T-helper 1 cell treated with Interleukin-12 subunit alpha and Interleukin-12 subunit beta and Interleukin-4 antibody, amounts not matched to agents 30 ng/mL and 1 ng/mL, for 36 hours (primary cell): ENCODE measurements around the gene B4GALT6. TPM values are rescaled to one million over a fixed set of nuclear protein-coding genes. Genes with fewer than 3 reads are reported as not detected.

Experiments
- intact Hi-C: fragments of 100-400 bp; cut with micrococcal nuclease; formaldehyde crosslinking; loops from one replicate; pipeline ENCODE4 v1.15.1; 2024
- total RNA-seq: library from RNA; stranded (reverse); gene quantifications from 2 replicates; pipeline ENCODE4 v1.2.3, GENCODE V29; 2022

B4GALT6 gene
- total RNA-seq, 1 donor from 2014 or later = 2.0 TPM

DNA sequence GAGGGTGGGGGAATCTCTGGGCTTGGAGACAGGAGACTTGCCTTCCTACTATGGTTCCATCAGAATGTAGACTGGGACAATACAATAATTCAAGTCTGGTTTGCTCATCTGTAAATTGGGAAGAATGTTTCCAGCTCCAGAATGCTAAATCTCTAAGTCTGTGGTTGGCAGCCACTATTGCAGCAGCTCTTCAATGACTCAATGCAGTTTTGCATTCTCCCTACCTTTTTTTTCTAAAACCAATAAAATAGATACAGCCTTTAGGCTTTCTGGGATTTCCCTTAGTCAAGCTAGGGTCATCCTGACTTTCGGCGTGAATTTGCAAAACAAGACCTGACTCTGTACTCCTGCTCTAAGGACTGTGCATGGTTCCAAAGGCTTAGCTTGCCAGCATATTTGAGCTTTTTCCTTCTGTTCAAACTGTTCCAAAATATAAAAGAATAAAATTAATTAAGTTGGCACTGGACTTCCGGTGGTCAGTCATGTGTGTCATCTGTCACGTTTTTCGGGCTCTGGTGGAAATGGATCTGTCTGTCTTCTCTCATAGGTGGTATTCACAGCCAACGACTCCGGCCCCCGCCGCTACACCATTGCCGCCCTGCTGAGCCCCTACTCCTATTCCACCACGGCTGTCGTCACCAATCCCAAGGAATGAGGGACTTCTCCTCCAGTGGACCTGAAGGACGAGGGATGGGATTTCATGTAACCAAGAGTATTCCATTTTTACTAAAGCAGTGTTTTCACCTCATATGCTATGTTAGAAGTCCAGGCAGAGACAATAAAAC lies 86.2 kb downstream of the B4GALT6 start:
- intact Hi-C loops = no loop called here

DNA sequence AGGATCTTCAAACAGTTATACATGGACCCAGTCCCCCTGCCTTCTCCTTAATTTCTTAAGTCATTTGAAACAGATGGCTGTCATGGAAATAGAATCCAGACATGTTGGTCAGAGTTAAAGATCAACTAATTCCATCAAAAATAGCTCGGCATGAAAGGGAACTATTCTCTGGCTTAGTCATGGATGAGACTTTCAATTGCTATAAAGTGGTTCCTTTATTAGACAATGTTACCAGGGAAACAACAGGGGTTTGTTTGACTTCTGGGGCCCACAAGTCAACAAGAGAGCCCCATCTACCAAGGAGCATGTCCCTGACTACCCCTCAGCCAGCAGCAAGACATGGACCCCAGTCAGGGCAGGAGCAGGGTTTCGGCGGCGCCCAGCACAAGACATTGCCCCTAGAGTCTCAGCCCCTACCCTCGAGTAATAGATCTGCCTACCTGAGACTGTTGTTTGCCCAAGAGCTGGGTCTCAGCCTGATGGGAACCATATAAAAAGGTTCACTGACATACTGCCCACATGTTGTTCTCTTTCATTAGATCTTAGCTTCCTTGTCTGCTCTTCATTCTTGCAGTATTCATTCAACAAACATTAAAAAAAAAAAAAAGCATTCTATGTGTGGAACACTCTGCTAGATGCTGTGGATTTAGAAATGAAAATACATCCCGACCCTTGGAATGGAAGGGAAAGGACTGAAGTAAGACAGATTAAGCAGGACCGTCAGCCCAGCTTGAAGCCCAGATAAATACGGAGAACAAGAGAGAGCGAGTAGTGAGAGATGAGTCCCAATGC lies 88.1 kb downstream of the B4GALT6 start:
- intact Hi-C loops = no loop called here

DNA sequence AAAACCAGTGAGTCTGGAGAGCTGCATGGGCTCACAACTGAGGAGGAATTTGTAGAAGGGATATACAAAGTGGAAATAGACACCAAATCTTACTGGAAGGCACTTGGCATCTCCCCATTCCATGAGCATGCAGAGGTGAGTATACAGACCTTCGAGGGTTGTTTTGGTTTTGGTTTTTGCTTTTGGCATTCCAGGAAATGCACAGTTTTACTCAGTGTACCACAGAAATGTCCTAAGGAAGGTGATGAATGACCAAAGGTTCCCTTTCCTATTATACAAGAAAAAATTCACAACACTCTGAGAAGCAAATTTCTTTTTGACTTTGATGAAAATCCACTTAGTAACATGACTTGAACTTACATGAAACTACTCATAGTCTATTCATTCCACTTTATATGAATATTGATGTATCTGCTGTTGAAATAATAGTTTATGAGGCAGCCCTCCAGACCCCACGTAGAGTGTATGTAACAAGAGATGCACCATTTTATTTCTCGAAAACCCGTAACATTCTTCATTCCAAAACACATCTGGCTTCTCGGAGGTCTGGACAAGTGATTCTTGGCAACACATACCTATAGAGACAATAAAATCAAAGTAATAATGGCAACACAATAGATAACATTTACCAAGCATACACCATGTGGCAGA lies 89.1 kb downstream of the B4GALT6 start:
- intact Hi-C loops = no loop called here

DNA sequence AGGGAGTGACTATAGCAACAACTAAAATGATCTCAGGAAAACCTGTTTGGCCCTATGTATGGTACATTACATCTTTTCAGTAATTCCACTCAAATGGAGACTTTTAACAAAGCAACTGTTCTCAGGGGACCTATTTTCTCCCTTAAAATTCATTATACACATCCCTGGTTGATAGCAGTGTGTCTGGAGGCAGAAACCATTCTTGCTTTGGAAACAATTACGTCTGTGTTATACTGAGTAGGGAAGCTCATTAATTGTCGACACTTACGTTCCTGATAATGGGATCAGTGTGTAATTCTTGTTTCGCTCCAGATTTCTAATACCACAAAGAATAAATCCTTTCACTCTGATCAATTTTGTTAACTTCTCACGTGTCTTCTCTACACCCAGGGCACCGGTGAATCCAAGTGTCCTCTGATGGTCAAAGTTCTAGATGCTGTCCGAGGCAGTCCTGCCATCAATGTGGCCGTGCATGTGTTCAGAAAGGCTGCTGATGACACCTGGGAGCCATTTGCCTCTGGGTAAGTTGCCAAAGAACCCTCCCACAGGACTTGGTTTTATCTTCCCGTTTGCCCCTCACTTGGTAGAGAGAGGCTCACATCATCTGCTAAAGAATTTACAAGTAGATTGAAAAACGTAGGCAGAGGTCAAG lies 91.7 kb downstream of the B4GALT6 start:
- intact Hi-C loops = no loop called here

DNA sequence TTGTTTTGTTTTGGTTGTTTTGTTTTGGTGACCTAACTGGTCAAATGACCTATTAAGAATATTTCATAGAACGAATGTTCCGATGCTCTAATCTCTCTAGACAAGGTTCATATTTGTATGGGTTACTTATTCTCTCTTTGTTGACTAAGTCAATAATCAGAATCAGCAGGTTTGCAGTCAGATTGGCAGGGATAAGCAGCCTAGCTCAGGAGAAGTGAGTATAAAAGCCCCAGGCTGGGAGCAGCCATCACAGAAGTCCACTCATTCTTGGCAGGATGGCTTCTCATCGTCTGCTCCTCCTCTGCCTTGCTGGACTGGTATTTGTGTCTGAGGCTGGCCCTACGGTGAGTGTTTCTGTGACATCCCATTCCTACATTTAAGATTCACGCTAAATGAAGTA lies 92.8 kb downstream of the B4GALT6 start, which contains the start of gene TTR:
Gene TTR, plus strand, starts transcription at position 250 of the 400 bp plus-strand sequence. Its CDS starts 26 bp downstream, at position 276.
- intact Hi-C loops = no loop called here

DNA sequence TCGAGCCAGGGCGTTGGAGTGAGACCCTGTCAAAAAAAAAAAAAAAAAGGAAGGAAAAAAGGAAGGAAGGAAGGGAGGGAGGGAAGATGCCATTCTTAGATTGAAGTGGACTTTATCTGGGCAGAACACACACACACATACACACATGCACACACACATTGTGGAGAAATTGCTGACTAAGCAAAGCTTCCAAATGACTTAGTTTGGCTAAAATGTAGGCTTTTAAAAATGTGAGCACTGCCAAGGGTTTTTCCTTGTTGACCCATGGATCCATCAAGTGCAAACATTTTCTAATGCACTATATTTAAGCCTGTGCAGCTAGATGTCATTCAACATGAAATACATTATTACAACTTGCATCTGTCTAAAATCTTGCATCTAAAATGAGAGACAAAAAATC lies 93.3 kb downstream of the B4GALT6 start:
- intact Hi-C loops = no loop called here

DNA sequence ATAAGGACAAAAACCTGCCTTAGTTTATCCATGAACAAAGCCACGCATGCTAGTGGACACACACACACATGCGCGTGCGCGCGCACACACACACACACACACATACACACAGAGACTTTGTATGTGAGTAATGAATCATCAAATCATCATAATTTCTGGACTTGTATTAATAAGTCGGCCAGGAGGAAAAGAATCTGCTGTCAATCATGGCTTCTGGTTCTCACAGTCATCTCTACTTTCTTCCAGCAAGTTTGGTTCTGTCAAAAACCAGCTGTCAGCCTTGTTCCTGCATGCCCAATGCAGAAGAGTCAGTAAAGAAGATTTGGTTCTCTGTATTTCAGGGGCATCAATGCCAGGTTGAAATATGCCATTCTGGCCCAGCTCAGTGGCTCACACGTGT lies 93.8 kb downstream of the B4GALT6 start:
- intact Hi-C loops = no loop called here

DNA sequence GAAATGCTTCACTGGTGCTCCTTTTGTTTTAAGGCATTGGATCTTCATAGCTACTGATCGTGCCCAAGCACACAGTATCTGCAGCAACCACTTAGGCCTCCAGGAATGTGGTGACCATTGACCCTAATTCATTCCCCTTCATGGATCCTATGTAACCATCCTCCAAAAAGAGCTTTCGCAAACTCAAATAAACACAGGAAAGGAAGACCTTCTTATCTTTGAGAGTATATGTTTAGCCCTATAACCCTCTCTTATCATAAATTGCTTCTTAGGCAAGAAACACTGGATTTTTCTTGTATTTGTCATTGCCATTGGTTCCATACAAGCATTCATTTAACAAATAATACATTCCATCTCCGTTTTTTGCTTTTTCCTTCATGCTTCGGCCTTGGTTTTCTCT lies 96.9 kb downstream of the B4GALT6 start:
- intact Hi-C loops = no loop called here

DNA sequence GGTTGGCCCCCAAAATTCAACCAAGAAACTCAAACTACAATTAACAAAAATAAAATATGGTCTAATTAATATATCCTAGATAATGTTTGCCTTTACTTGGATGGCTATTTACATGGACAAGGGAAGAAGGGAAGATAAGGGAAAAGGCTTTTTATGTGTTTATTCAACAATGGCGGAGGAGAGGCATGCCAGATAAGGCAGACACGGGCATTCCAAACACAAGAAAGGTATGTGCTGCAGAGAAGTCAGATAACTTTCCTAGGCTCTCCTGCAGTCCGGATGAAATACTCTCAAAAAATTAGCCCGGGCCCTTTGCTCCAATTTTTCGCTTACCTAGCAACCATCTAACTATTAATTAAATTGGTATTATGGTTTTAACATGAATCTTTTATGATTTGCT lies 97.8 kb downstream of the B4GALT6 start:
- intact Hi-C loops = no loop called here

DNA sequence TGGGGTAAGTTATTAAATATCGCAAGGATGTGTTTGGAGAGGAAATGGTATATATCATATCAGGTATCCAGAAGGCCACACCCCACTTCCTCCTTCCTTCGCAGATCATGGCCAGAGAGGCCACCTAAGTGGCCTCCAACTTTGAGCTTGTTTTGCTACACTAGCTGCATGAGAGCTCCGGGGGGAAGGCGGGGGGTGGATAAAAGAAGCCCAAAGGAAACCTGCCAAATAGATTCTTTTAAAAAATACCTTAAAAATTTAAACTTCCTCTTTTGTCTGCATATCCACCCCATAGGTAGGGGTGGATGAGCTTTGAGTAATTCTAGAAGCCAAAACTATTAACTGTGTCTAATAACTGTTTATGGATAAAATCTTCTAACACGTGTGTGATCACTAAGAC lies 98.4 kb downstream of the B4GALT6 start:
- intact Hi-C loops = no loop called here

DNA sequence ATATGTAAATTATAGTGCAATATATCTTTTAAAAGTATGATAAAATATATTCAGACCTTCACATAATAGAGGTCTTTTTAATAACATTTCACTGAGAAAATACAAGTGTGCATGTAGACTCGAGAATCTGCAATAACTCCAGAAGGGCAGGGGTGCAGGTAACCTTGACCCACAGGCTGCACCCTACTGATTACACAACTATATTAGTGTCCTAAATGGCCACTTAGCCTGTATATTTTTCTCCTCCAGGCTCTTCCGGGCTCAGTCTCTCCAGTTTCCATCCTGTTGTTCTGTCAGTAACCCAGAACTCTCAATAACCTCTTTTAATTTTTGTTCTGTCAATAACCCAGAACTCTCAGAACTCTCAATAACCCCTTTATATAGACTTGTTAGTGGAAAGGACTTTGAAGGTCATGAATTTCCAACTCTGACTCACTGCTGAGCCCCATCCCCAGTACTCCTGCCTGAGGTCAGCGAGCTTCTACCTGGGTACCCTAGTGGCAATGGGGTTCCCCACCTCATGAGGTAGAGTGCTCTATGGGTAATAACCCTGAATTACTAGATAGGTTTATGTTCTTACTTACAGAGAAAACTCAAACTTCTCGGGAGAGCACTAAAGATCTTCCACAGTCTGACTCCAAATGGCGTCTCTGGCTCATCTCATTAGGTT lies 101.1 kb downstream of the B4GALT6 start:
- intact Hi-C loops = no loop called here

DNA sequence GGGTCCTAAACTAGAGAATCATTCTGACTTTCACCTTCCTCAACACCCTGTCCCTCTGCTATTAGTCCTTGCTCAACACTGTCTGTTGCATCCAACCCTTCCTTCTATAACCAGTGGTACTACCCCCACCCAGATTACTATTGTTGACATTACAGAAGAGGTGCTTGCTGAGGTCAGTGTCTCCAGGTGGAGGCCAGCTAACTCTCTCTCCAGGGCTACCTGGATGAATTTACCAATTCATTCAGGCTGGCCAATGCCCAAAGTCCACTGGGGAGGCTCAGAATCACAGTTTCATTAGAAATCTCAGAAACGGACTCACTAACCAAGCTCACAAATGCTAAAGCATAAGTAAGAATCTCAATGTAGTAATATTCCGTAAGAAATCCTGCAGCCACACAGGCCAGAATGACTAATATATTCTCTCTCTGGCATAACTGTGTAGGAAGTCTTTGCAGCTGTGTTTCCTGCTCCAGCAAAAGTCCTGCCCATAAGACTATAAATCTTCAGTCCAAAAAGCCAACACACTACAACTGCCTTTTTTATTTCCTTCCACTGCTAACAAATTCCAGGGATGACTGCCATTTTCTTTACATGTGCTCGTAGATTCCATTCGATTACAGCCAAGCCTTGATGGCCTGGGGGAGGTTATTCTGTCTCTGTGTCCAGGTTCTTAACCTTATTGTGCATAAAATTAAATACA lies 102.7 kb downstream of the B4GALT6 start:
- intact Hi-C loops = no loop called here

DNA sequence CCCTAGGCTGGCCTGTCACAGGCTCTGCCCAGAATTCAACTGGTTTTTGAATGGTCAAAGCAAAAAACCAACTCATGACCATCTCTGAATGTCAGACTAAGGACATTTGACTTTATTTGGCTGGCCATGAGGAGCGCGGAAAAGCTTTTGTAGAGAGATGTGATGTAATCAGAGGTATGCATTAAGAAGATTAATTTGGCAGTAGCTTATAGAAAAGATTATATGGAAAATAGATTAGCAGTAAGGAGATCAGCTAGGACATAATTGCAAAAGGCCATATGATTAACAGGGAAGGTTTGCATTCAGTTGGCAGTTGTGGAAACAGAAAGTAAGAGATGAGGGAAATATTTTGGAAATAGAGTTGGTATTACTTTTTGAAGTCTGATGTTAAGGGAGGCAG lies 105.0 kb downstream of the B4GALT6 start:
- intact Hi-C loops = no loop called here

DNA sequence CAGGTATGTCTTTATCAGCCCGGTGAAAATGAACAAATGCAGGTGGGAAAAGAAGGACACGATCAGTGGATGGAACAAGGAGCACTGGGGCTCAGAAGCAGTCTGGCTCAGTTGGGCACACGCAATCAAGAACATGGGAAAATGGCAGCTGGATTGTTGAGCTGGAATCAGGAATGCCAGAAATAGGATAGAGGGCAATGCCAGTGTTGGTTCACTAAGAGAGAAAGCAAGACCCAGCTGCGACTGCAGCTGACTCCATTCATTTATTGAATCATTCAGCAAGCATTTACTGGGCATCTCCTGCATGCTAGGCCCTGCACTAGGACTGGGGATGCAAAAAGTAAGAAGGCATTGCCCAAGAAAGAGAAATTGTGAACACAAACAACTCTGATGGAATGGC lies 106.3 kb downstream of the B4GALT6 start:
- intact Hi-C loops = no loop called here

DNA sequence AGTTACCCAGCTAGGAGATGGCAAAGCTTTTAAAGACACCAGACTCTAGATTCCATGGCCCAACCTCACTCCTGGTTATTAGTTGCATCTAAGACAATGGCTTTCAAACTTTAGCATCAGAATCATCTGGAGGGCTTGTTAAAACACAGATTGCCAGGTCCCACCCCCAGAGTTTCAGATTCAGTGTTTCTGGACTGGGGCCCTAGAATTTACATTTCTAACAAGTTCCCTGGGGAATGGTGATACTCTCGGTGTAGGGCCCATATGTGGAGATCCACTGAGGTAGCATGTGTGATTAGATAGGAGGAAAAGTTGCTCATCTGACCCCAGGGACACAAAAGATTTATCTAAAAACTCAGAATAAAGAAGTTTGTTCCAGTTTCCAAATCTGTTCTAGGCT lies 107.2 kb downstream of the B4GALT6 start:
- intact Hi-C loops = no loop called here

DNA sequence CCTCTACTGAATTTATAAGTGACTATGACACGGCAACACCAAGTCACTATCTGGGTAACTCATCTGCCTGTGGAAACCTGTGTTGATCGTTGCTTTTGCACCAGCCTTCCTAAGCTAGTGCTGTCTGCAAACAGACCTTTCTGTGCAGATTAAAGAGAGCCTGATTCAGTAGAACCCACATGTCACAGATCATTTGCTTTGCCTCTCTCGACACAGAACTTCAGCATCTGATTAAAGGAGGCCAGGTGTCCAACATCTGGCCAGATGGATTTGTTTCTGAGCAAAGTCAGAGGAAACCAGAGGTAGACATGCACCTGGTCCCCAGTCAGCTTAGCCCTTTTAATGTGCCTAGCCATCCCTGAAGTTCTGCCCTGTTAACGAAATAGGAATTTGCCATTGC lies 107.7 kb downstream of the B4GALT6 start:
- intact Hi-C loops = no loop called here

DNA sequence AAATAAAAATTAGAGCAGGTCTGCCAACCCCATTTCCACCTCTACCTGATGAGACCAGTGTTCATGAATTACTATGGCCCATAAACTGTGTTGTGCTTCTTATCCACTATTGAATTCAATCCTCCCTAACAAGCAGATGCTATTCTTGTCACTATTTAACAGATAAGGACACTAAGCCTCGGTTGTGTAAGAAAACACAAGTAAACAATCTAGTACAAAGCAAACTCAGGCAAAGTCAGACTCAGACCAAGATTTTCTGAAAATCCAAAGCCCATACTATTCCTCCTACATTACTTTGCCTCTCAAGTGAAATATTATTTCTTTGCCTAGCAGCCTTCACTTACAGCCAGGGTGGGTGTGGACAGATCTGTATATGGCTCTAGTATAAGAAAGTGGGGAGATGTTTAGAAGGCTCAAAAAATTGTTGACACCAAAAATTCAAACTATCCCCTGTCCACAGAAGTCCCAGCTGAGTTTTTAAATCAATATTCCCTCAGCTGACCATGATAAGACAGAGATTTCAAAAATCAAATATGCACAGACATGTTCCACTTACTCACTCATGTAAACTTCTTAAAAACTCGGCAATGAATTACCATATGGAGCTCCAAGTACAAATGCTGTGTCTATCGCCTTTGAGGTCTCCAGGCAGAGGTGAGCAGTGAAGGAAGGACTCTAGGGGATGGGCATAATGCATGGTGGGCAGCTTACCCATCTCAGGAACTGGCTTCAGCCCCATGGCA lies 108.7 kb downstream of the B4GALT6 start:
- intact Hi-C loops = no loop called here

DNA sequence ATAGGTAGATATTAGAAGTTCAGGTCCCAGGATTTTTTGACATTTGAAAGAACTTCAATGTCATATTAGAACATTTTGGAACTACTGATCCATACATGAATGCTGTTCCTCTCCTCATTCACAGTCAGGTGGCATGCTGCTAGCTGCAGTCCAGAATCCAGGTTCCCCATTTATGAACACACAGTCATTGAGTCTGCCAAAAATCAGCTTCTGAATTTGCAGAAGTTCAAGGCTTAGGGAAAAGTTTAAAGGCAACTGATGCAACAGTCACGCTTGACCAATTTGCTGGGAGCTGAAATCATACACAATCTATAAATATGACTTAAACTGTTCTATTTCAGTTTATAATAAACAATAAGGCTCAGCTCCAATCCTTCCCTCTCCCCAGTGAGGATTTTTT lies 110.0 kb downstream of the B4GALT6 start:
- intact Hi-C loops = no loop called here
